HUES64 (cell line): ENCODE data around the gene DHX40.
"Not testable (repeated sequence)": the region's sequence is repeated elsewhere in the genome, so short reads cannot be mapped to it uniquely, and the experiment has no call there.

Experiments used
- H3K27ac ChIP-seq: 2 replicates; pipeline ENCODE4 v1.7.0; 2013; ENCODE audit warnings: low read depth, low read length, inconsistent platforms
- H3K27me3 ChIP-seq: 2 replicates; pipeline ENCODE4 v1.6.1; 2013; ENCODE audit warnings: mild to moderate bottlenecking, low read length; ENCODE audit not compliant: insufficient read depth
- H3K36me3 ChIP-seq: 2 replicates; pipeline ENCODE4 v1.6.1; 2013; ENCODE audit warnings: mild to moderate bottlenecking, low read length; ENCODE audit not compliant: insufficient read depth
- H3K4me1 ChIP-seq: 2 replicates; pipeline ENCODE4 v1.6.1; 2013; ENCODE audit warnings: mild to moderate bottlenecking, low read length, moderate library complexity; ENCODE audit not compliant: insufficient read depth
- H3K4me3 ChIP-seq: 2 replicates; pipeline ENCODE4 v1.5.1; 2013; ENCODE audit warnings: mild to moderate bottlenecking, low read length, moderate library complexity
- H3K9ac ChIP-seq: 2 replicates; pipeline ENCODE4 v1.6.1; 2013; ENCODE audit warnings: mild to moderate bottlenecking, low read depth, low read length
- H3K9me3 ChIP-seq: 2 replicates; pipeline ENCODE4 v1.6.1; 2013; ENCODE audit warnings: low read depth, low read length; ENCODE audit not compliant: insufficient read depth
- WGBS: fragments of 150-250, 120-280 bp; methylation state at CpG from one replicate; pipeline ENCODE4 v1.1.7; 2013; ENCODE audit warnings: missing lambda C conversion rate; 5-methylcytosine and 5-hydroxymethylcytosine counted together

The DHX40 gene

DNA sequence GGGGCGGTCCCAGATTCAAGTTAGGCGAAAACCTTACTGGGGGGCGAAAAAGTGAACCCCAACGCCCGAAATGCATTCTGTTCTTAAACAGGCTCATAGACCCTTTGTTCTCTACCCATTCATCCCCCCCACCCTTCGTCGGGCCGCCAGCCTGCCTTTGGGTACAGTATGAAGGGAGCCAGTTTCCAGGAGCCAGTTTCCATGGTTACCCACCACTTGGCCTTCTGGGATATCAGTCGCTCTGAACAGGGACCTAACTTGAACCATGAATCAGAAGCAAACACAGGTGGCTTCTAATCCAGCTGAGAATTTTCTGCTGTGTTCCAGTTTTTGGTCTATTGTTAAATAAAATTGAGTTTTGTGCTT lies 532 bp downstream of the DHX40 start:
- peaks cover 6% of the 10 kb centered on the region; the same call in 1 of the 2 replicates for H3K4me1 ChIP-seq
- peak overlapping the region; percentile 97 for H3K4me3 ChIP-seq
- peaks cover 20% of the 10 kb centered on the region for H3K27me3 ChIP-seq
- WGBS = under 1% methylated on average over 9 of the region's 9 CpGs
- H3K9me3 ChIP-seq = peaks cover 9% of the 10 kb centered on the region
- peak overlapping the region; percentile 70; the same call in 1 of the 2 replicates for H3K27ac ChIP-seq
- peaks cover 13% of the 10 kb centered on the region for H3K36me3 ChIP-seq
- peak overlapping the region; percentile 83 for H3K9ac ChIP-seq

GRCh38 chr17:59569151-59569550 lies 3.7 kb downstream of the DHX40 start:
- 98% methylated on average over 3 of the region's 5 CpGs for WGBS
- H3K27ac ChIP-seq, H3K9me3 ChIP-seq, H3K4me1 ChIP-seq, H3K9ac ChIP-seq, H3K4me3 ChIP-seq: not testable (repeated sequence)
- Histone ChIP-seq H3K27me3 (peaks cover 11% of the 10 kb centered on the region), H3K36me3 (peaks cover 17% of the 10 kb centered on the region)

DNA sequence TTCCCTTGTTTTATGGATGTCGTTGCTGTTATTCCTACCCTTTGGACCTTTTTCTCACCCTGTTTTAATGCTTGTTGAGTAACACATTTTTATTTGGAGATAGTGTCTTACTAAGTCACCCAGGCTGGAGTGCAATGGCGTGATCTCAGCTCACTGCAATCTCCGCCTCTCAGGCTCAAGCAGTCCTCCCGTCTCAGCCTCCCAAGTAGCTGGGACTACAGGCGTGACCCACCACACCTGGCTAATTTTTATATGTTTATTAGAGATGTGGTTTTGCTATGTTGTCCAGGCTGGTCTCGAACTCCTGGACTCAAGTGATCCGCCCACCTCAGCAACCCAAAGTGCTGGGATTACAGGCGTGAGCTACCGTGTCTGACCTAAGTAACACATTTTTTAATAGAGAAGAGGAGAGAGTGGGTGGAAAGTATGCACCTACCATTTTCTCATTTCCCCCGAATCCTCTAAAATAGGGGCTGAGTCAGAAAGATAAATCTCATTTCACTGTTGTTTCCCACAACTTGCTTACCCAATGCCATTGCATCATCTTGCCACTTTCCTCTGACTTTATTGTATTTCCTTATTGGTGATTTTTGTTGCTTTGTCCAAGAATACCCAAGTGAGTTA lies 7.0 kb downstream of the DHX40 start:
- Histone ChIP-seq H3K27ac (no peak overlapping the region), H3K4me3 (no peak overlapping the region), H3K4me1 (no peaks in the 10 kb centered on the region), H3K27me3 (no peaks in the 10 kb centered on the region), H3K9ac (no peak overlapping the region), H3K9me3 (no peaks in the 10 kb centered on the region), H3K36me3 (peaks cover 20% of the 10 kb centered on the region)
- 91% methylated on average over 10 of the region's 10 CpGs for WGBS

DNA sequence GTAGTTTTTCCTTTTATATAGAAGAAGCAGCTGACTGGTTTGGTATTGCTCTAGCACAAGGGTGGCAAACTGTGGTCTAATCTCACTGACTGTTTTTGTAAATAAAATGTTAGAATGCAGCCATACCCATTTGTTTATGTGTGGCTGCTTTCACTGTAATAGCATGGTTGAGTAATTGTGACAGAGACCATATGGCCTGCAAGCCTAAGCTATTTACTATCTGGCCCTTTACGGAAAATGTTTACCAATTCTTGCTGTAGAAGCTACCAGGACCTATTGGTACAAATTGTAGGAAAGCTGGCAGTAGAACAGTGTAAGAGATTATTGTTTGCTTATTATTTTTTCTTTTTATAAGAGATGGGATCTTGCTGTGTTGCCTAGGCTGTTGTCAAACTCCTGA lies 18.8 kb downstream of the DHX40 start:
- H3K4me1 ChIP-seq, H3K36me3 ChIP-seq: not testable (repeated sequence)

GRCh38 chr17:59600169-59600568 lies 34.8 kb downstream of the DHX40 start:
- H3K9ac ChIP-seq = no peak overlapping the region
- no peak overlapping the region for H3K27ac ChIP-seq
- no peak overlapping the region for H3K4me3 ChIP-seq
- H3K36me3 ChIP-seq = peaks cover 53% of the 10 kb centered on the region
- no peaks in the 10 kb centered on the region for H3K9me3 ChIP-seq
- H3K27me3 ChIP-seq = no peaks in the 10 kb centered on the region
- H3K4me1 ChIP-seq = no peaks in the 10 kb centered on the region; the same call in 1 of the 2 replicates

More for the DNA sequence above, 18.8 kb downstream of the DHX40 start:
- H3K9ac ChIP-seq, H3K4me3 ChIP-seq, H3K9me3 ChIP-seq, H3K27me3 ChIP-seq, H3K27ac ChIP-seq: not testable (repeated sequence)
- WGBS = no CpG with 5 or more reads among the region's 1 CpG

- Histone ChIP-seq H3K4me3 (no peak overlapping the region), H3K4me1 (no peaks in the 10 kb centered on the region; the same call in 1 of the 2 replicates), H3K27ac (no peak overlapping the region), H3K9me3 (no peaks in the 10 kb centered on the region), H3K9ac (no peak overlapping the region), H3K27me3 (no peaks in the 10 kb centered on the region), H3K36me3 (peaks cover 62% of the 10 kb centered on the region)
- WGBS = 93% methylated on average over 2 of the region's 2 CpGs
These were observed 35.7 kb downstream of the DHX40 start for GRCh38 chr17:59601130-59601529.

DNA sequence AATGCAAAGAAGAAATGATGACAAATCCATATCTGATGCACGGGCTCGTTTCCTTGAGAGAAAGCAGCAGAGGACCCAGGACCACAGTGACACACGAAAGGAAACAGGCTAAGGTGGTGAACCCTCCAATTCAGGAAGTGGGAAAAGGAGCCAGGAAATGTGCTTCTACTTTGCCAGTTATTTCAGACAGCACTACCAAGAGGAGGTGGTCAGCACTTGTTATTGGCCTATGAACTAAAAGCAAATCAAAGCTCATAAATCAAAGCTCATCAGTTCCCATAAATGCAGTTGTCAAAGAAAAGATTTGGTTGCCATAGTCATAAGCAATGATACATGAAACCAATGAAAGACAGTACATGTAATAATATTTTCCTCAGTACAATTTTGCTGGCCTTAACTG lies 41.7 kb downstream of the DHX40 start:
- no peak overlapping the region for H3K9ac ChIP-seq
- no peaks in the 10 kb centered on the region for H3K9me3 ChIP-seq
- no peak overlapping the region for H3K4me3 ChIP-seq
- peaks cover 82% of the 10 kb centered on the region for H3K36me3 ChIP-seq
- WGBS = 91% methylated on average over 3 of the region's 3 CpGs
- H3K4me1 ChIP-seq = no peaks in the 10 kb centered on the region
- no peak overlapping the region for H3K27ac ChIP-seq
- no peaks in the 10 kb centered on the region for H3K27me3 ChIP-seq

DNA sequence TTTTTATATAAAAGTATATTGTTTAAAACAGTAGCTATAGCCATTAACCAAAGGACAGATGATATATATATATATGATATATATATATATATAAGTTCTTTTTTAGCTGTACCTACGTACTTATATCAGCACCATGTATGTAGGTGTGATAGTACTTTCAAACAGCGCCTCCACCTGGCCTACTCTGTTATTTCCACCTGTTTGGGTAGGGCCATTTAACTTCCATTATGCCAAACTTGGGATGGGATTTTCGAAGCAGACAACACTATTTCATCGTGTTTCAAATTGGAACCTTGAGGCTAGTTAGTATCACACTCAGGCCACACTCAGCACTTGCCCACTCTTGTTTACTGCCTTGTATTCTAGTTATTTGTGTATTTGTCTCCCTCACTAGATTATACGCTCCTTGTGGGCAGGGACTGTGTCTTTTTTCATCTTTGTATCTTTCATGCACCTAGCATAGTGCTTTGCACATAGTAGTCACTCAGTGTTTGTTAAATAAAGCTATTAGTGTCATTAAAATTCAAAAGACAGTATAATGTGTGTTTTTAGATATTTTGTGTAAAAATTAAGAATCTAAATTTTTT lies 42.5 kb downstream of the DHX40 start:
- no peak overlapping the region for H3K27ac ChIP-seq
- H3K4me3 ChIP-seq = no peak overlapping the region
- 83% methylated on average over 3 of the region's 5 CpGs for WGBS
- H3K27me3 ChIP-seq = no peaks in the 10 kb centered on the region
- no peaks in the 10 kb centered on the region for H3K9me3 ChIP-seq
- no peak overlapping the region for H3K9ac ChIP-seq
- peaks cover 73% of the 10 kb centered on the region for H3K36me3 ChIP-seq
- no peaks in the 10 kb centered on the region for H3K4me1 ChIP-seq

DNA sequence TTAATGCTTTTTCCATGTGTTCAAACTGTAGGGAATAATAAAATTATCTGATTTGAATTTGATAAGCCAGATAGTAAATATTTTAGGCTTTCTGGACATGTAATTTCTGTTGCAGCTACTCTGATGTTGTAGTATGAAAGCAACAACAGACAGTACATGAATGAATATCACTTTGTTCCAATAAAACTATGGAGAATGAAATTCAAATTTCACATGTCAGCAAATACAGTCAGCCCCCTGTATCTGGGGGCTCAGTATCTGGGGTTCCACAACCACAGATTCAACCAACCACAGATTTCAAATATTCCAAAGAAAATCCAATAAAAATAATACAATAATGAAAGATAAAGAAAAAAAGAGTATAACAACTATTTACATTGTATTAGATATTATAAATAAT lies 46.1 kb downstream of the DHX40 start:
- H3K27ac ChIP-seq = no peak overlapping the region
- H3K4me1 ChIP-seq = no peaks in the 10 kb centered on the region
- peaks cover 39% of the 10 kb centered on the region for H3K36me3 ChIP-seq
- no peaks in the 10 kb centered on the region for H3K27me3 ChIP-seq
- no peak overlapping the region for H3K4me3 ChIP-seq
- H3K9ac ChIP-seq = no peak overlapping the region
- no peaks in the 10 kb centered on the region for H3K9me3 ChIP-seq

DNA sequence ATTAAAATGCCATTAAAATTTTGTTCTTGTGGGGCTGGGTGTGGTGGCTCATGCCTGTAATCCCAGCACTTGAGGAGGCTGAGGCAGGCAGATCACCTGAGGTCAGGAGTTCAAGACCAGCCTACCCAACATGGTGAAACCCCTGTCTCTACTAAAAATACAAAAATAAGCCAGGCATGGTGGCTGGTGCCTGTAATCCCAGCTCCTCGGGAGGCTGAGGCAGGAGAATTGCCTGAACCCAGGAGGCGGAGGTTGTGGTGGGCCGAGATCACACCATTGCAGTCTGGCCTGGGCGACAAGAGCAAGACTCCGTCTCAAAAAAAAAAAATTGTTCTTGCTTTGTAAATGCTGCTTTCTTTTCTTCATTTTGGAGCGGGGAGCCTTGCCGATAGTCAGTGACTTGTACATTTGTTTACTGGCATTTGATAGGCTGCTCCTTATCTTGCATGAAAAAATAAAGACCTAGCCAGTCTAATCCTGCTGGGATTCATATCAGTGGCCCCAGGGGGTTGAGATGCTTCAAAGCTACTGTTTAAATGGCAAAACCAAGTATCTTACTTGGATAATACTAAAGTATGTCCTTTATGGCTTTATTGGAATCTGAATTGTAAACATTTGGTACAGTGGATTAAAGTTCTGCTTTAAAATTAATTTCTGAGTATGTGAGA lies 51.0 kb downstream of the DHX40 start:
- H3K27me3 ChIP-seq = no peaks in the 10 kb centered on the region
- peaks cover 18% of the 10 kb centered on the region for H3K4me1 ChIP-seq
- H3K4me3 ChIP-seq = no peak overlapping the region
- H3K9ac ChIP-seq = no peak overlapping the region
- 92% methylated on average over 7 of the region's 7 CpGs for WGBS
- no peaks in the 10 kb centered on the region for H3K9me3 ChIP-seq
- 0 out of 2 replicates have a peak, but pooled peaks cover 3% of the 10 kb centered on the region for H3K36me3 ChIP-seq
- H3K27ac ChIP-seq = no peak overlapping the region

- Histone ChIP-seq H3K9ac (no peak overlapping the region), H3K36me3 (no peaks in the 10 kb centered on the region), H3K9me3 (no peaks in the 10 kb centered on the region), H3K4me3 (peak overlapping the region; percentile 85), H3K27me3 (no peaks in the 10 kb centered on the region), H3K27ac (peak overlapping the region; percentile 33; the same call in 1 of the 2 replicates), H3K4me1 (peaks cover 27% of the 10 kb centered on the region)
- 100% methylated on average over 1 of the region's 1 CpG for WGBS
These were observed 51.8 kb downstream of the DHX40 start for GRCh38 chr17:59617156-59617732.
